ENCODE results near the gene PLCG1.

PLCG1 gene

DNA sequence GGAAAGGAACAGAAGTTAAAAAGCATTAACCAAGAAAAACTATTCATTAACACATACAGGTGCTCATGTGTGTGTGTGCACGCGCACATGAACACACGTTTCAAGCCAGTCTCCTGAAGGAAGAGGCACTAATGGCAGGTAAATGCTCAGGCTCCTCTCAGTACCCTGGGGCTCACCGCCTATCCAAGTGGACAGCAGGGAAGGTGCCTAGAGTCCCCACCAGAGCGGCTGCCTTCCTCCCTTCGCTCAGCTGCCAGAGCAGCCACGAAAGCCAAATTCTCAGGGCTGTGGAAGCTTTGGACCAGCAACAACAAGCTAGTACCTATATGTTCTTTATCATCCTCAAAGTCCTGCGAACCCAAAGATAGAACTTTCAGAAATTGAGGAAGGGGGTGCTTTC is 42.6 kb downstream of the PLCG1 start:
- no peaks in the 10 kb centered on the region for H3K36me3 ChIP-seq (ENCODE audit: insufficient read depth)
- H2AFZ ChIP-seq (ENCODE audit: low read depth), result no peak overlapping the region
- H3K4me1 ChIP-seq (ENCODE audit: low read depth, poor library complexity, severe bottlenecking), result no peaks in the 10 kb centered on the region
- TF ChIP-seq, protein P1, sequence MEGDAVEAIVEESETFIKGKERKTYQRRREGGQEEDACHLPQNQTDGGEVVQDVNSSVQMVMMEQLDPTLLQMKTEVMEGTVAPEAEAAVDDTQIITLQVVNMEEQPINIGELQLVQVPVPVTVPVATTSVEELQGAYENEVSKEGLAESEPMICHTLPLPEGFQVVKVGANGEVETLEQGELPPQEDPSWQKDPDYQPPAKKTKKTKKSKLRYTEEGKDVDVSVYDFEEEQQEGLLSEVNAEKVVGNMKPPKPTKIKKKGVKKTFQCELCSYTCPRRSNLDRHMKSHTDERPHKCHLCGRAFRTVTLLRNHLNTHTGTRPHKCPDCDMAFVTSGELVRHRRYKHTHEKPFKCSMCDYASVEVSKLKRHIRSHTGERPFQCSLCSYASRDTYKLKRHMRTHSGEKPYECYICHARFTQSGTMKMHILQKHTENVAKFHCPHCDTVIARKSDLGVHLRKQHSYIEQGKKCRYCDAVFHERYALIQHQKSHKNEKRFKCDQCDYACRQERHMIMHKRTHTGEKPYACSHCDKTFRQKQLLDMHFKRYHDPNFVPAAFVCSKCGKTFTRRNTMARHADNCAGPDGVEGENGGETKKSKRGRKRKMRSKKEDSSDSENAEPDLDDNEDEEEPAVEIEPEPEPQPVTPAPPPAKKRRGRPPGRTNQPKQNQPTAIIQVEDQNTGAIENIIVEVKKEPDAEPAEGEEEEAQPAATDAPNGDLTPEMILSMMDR (conservative IDR thresholded peaks at IDR 0.05; ENCODE audit: low read depth, low read length), result no peak
- H3K4me3 ChIP-seq (IDR thresholded peaks at IDR 0.05; ENCODE audit: insufficient read depth, low read depth, low read length), result no peak overlapping the region
- no peaks in the 10 kb centered on the region for H4K20me1 ChIP-seq (ENCODE audit: insufficient read depth)
- no peak overlapping the region for H3K4me2 ChIP-seq
- H3K27me3 ChIP-seq (ENCODE audit: insufficient read depth, low read depth), result no peaks in the 10 kb centered on the region
- H3K9ac ChIP-seq, result no peak overlapping the region
- H3K79me2 ChIP-seq (ENCODE audit: insufficient read depth, low read depth), result no peaks in the 10 kb centered on the region
- no peak overlapping the region for H3K27ac ChIP-seq

DNA sequence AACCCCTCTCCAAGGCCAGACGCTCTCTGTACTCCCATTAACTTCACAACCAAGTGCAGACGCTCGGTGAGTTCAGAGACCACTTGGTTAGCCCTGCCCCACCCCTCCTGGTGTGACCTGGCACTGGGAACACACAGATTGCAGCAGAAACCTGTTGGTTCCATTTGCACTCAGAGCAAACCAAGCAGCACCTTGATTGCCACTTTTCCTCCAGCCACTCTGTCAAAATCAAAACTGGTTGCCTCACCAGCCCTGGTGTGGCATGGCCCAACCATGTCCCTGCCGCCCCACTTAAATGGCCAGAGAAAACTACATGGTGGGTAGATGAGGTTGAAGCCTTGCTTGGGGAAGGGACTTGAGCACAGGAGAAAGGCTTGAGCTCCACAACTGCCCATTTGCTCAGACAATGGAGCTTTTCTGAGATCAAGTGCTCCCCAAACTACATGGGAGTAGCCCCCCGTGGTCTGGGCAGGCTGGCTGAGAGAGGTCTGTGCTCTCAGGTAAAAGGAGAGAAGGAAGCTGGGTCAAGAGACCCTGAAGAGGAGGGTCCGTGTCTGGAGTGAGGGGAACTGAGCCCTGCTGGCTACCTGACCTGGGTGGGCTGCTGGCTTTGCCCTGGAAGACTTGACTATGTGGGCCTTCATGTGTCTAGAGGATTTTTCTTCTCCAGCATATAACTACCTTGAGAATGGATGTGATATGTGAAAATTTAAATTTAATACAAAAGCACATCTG is 43.4 kb downstream of the PLCG1 start:
- Histone ChIP-seq H3K4me3 (IDR thresholded peaks at IDR 0.05; ENCODE audit: insufficient read depth, low read depth, low read length) (no peak overlapping the region), H3K27me3 (ENCODE audit: insufficient read depth, low read depth) (no peaks in the 10 kb centered on the region), H4K20me1 (ENCODE audit: insufficient read depth) (no peaks in the 10 kb centered on the region), H3K4me2 (no peak overlapping the region), H2AFZ (ENCODE audit: low read depth) (no peak overlapping the region), H3K4me1 (ENCODE audit: low read depth, poor library complexity, severe bottlenecking) (no peaks in the 10 kb centered on the region), H3K27ac (no peak overlapping the region), H3K79me2 (ENCODE audit: insufficient read depth, low read depth) (no peaks in the 10 kb centered on the region), H3K36me3 (ENCODE audit: insufficient read depth) (no peaks in the 10 kb centered on the region), H3K9ac (no peak overlapping the region)
- TF ChIP-seq, protein P1 (conservative IDR thresholded peaks at IDR 0.05; ENCODE audit: low read depth, low read length), result no peak

GRCh38 chr20:41181567-41181966 is 44.2 kb downstream of the PLCG1 start:
- H3K9ac ChIP-seq, result no peak overlapping the region
- TF ChIP-seq, protein P1 (conservative IDR thresholded peaks at IDR 0.05; ENCODE audit: low read depth, low read length), result no peak
- no peak overlapping the region for H3K27ac ChIP-seq
- H3K4me3 ChIP-seq (IDR thresholded peaks at IDR 0.05; ENCODE audit: insufficient read depth, low read depth, low read length), result no peak overlapping the region
- no peaks in the 10 kb centered on the region for H4K20me1 ChIP-seq (ENCODE audit: insufficient read depth)
- no peaks in the 10 kb centered on the region for H3K36me3 ChIP-seq (ENCODE audit: insufficient read depth)
- no peaks in the 10 kb centered on the region for H3K4me1 ChIP-seq (ENCODE audit: low read depth, poor library complexity, severe bottlenecking)
- no peak overlapping the region for H2AFZ ChIP-seq (ENCODE audit: low read depth)
- H3K79me2 ChIP-seq (ENCODE audit: insufficient read depth, low read depth), result no peaks in the 10 kb centered on the region
- H3K27me3 ChIP-seq (ENCODE audit: insufficient read depth, low read depth), result no peaks in the 10 kb centered on the region
- H3K4me2 ChIP-seq, result no peak overlapping the region

GRCh38 chr20:41182296-41183212 is 45.2 kb downstream of the PLCG1 start:
- H3K9ac ChIP-seq, result no peak overlapping the region
- H3K36me3 ChIP-seq (ENCODE audit: insufficient read depth), result no peaks in the 10 kb centered on the region
- H3K4me3 ChIP-seq (IDR thresholded peaks at IDR 0.05; ENCODE audit: insufficient read depth, low read depth, low read length), result no peak overlapping the region
- H3K79me2 ChIP-seq (ENCODE audit: insufficient read depth, low read depth), result no peaks in the 10 kb centered on the region
- no peaks in the 10 kb centered on the region for H3K27me3 ChIP-seq (ENCODE audit: insufficient read depth, low read depth)
- H3K27ac ChIP-seq, result no peak overlapping the region
- no peaks in the 10 kb centered on the region for H4K20me1 ChIP-seq (ENCODE audit: insufficient read depth)
- TF ChIP-seq, protein P1 (conservative IDR thresholded peaks at IDR 0.05; ENCODE audit: low read depth, low read length), result no peak
- H2AFZ ChIP-seq (ENCODE audit: low read depth), result no peak overlapping the region
- H3K4me2 ChIP-seq, result no peak overlapping the region
- no peaks in the 10 kb centered on the region for H3K4me1 ChIP-seq (ENCODE audit: low read depth, poor library complexity, severe bottlenecking)
